GM12891 (cell line): ENCODE measurements around the gene CDH4.

Experiments used
- POLR2A ChIP-seq: IDR thresholded peaks from 2 replicates; pipeline ENCODE4 v1.6.1; 2011; ENCODE audit warnings: low read depth, low read length, control low read depth
- POLR2AphosphoS5 ChIP-seq: IDR thresholded peaks from 2 replicates; pipeline ENCODE4 v1.6.1; 2011; ENCODE audit warnings: low read depth, low read length, control low read depth
- TAF1 ChIP-seq: IDR thresholded peaks from 2 replicates; pipeline ENCODE4 v1.6.1; 2011; ENCODE audit warnings: low read depth, low read length, control low read depth

DNA sequence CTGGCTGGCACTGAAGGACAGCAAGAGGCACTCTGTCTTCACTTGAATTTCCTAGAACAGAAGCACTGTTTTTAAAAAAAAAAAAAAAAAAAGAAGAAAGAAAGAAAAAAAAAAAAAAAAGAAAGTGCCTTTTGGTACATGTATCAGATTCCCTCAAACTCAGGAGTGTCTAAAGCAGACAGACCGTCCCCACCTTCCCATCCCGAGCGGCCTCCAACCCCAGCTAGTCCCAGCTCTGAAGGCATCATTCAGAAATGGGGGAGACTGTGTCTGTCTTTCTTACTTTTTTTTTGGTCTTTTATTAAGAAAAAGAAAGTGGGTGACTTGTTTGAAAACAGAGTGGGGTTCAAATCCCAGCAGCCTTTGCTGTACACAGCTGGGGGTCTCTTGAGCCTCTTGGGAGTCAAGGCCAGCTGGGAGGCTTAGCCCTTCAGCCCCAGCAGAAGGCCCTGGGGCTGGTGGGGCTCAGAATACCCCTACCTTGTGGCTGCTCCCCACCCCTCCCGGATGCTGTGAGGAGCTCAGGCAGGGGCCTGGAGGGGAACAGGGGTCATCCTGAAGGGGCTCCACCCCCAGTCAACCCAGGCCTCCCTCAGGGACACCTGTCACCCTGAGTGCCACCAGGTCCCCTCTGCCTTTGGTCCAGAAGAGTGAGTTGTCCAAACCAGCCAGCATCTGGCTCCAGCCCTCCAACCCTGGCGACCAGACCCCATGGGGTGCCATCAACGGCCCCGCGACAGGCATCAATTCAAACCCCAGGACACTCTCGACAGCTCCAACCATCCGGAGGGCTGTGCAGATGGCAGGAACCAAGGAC lies 685.3 kb downstream of the CDH4 start:
- no peak for TF ChIP-seq POLR2AphosphoS5
- no peak for TF ChIP-seq POLR2A
- no peak for TF ChIP-seq TAF1
